GM18499 (cell line): ENCODE data around the gene B9D1.

Experiments
- ATAC-seq: cut with Tn5 transposase; IDR thresholded peaks from one replicate; pipeline ENCODE4 v1.9.1; 2021; ENCODE audit warnings: moderate number of reproducible peaks; ENCODE audit not compliant: insufficient read depth, unreplicated experiment

The B9D1 gene

DNA sequence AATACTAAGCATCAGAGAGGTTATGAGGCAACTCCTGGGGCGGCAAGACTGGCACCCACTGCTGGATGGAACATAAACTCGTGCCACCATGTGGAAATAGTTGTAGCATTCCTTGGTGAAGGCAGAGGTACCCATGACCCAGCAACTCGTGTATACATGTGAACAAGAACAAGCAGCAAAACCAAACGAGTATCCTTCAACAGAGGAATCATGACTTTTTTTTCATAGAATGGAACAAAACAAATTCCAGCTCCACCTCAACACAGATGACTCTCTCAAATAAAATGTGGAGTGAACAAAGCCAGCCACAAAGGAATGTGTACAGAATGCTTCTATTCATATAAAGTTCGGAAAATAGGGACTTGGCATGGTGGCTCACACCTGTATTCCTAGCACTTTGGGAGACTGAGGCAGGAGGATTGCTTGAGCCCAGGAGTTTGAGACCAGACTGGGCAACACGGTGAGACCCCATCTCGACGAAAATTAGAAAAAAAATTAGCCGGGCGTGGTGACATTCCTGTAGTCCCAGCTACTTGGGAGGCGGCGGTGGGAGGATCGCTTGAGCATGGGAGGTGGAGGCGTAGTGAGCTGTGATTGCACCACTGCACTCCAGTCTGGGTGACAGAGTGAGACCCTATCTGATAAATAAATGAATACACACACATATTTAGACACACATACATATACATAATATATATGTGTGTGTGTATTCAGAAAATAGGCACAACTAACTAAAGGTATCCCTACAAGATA is 35.3 kb downstream of the B9D1 start:
- no peak for ATAC-seq

- ATAC-seq, result no peak
Observed at GRCh38 chr17:19325542-19325941, 37.0 kb downstream of the B9D1 start.

GRCh38 chr17:19322861-19323260 is 39.7 kb downstream of the B9D1 start:
- ATAC-seq, result no peak

GRCh38 chr17:19322129-19322505 is 40.4 kb downstream of the B9D1 start:
- no peak for ATAC-seq

DNA sequence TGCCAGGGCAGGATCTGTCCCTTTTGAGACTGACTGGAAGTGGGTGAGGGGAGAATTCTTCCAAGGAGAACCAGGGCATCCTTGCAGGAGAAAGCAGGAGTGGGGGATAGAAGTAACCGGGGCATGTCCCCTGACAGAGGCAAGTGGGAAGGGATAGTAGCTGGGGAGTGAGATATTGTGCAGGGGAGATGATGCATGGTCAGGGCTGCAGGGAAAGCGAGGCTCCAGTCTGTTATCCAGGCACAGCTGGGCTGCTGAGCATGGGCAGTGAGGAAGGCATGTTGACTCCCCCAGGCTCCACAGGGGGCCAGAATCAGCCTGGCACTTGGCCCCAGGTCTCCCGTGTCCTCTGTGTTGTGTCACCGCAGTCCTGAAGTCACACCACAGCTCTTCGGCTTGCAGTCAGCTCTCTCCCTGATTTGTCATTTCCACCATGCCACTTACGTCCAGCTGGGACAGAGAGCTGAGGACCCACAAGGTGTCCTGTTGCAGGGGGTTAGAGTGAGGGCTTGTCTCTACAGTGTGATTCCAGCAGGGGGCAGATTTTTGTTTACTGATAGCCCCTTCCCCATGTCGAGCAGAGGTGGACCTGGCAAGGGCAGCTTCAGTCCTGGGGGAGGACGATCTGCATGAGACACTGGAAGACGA is 40.9 kb downstream of the B9D1 start:
- ATAC-seq, result no peak

DNA sequence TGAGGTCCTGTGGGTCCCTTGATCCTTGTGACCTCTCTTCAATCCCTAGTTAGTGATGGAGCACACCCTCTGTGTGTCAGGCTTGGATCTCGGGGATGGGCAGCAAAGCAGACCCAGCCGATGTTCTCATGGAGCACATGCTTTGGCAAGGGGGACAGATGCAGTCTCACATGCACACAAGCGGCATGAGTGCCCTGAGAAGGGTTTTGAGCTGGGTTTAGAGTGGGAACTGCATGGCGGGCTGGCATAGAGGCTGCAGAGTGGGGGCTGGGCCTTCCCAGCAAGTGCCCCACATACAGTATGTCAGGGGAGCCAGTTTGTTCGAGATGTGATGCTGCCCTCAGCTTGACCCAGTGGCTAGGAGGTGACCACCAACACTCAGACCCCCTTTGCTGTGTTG is 41.6 kb downstream of the B9D1 start:
- ATAC-seq, result no peak

DNA sequence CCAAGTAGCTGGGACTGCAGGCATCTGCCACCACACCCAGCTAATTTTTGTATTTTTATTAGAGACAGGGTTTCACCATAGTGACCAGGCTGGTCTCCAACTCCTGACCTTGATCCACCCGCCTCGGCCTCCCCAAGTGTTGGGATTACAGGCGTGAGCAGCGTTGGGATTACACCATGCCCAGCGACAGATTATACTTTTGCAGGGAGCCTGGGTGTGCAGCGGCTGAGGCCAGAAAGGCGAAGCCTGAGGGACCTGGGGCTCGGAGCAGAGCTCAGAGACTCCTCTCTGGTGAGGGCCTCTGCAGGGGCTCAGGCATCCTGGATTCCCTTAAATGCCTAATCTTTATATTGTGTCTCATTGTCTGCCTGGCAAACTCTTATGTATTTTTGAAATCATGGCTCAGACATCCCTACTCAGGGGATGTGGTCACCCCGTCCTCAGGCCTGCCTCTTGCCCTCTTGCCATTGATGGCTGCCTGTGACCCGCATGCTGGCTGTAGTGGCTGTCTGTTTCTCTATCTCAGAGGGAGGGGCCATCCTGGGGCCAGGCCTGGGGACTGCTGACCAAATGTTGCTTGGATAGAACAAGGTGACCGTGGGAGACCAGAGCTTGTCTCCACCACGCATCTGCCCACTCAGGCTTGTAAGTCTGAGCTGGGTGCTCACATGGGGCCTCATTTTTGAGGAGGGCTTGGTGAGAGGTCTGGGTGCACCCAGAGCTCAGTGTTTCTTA is 42.6 kb downstream of the B9D1 start:
- no peak for ATAC-seq

DNA sequence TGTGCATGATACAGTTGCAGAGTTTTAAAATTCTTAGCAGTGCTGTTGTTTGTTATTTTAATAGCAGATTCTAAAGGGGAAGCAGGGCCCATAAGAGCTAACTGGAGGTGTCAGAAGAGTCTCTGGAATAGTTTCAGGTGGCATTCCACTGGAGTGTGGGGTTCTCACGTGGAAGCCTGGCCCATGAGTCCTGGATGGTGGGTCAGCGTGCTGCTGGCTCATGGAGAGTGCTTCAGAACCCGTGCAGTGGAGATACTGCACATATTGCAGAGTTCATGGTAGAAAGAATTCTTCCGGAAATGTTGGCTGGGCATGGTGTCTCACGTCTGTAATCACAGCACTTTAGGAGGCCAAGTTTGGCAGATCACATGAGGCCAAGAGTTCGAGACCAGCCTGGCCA is 43.9 kb downstream of the B9D1 start:
- no peak for ATAC-seq

- ATAC-seq, result no peak
Observed at GRCh38 chr17:19317359-19318095, 45.0 kb downstream of the B9D1 start.

DNA sequence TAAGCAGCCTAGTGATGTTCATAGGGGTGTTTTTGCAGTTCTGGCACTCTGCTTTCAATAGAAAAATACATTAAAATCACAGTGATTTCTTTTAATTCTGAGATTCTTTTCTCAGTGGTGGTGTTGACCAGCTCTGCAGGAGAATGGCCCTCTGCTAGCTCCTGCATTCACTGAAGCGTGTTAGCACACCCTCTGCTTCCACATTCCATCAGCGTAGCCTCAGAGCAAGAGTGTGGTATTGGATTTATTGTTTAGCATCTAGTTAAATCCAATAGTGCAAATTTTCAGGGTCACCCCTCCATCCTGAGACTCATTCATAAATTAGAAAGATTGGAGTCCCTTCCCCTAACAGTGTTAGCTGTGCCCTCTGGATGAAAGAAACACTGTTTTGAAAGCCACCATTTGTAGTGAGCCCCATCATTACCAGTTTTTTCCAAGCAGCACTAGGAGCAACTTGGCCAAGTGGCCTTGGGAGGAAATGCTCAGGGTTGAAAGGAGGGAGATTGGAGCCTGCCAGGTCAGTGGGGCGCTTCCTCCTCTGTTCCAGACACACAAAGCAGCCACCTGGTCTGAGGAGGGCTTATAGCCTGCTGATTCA is 45.7 kb downstream of the B9D1 start:
- ATAC-seq, result no peak

GRCh38 chr17:19315104-19315503 is 47.4 kb downstream of the B9D1 start:
- no peak for ATAC-seq

- no peak for ATAC-seq
Observed at GRCh38 chr17:19313746-19314651, 48.5 kb downstream of the B9D1 start.

- ATAC-seq, result no peak
Observed at GRCh38 chr17:19313066-19313745, 49.3 kb downstream of the B9D1 start.

GRCh38 chr17:19312406-19312805 is 50.1 kb downstream of the B9D1 start:
- no peak for ATAC-seq

DNA sequence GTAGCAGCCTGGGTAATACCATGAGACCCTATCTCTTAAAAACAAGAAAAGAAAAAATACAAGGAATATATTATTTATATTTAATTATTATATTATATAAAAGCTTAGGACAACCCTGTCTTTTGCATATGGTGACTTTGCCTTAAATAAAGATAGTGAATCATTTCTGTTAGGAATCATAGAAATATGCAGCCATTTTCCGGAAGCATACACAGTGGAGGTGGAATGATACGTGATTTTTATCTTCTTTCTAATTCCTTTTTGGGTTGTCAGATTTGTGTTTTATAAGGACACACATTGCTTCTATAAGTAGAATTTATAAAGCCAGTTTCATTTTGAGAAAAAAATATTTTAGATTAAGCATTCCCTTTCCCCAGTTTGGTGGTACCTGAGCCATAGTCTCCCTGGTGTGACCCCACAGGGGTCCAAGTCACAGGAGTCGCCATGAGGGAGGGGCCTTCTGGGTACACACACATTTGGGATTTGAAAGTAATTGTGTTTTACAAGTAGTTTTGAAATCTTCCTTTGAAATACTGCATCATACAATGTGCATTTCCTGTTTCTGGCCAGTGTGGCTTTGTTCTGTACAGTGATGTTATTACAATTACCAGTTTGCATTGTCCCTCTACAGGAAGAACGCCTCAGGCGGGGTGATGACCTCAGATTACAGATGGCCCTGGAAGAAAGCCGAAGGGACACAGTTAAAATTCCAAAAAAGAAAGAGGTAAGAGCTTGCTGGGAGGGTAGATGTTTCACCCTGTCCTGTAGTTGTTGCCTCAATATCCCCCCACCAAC is 50.9 kb downstream of the B9D1 start:
- ATAC-seq, result no peak

- no peak for ATAC-seq
Observed at GRCh38 chr17:19311016-19311415, 51.5 kb downstream of the B9D1 start.

DNA sequence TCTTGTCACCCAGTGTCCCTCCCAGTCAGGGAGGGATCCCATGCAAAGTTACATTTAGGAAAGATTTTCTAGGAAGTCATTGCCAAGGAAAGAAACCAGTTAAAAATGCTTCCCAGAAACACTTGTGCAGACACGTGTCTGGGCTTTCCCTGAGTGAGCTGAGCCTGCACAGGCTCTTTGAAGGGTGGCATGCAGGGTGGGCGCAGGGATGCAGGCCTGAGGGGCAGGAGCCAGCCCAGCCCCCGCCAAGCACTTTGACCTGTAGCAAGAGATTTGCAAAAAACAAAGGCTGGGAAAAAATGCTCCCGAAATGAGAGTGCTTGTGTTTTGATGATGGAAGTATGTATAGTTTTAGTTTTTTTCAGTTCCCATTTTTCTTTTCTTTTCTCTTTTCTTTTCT is 52.4 kb downstream of the B9D1 start:
- ATAC-seq, result no peak

DNA sequence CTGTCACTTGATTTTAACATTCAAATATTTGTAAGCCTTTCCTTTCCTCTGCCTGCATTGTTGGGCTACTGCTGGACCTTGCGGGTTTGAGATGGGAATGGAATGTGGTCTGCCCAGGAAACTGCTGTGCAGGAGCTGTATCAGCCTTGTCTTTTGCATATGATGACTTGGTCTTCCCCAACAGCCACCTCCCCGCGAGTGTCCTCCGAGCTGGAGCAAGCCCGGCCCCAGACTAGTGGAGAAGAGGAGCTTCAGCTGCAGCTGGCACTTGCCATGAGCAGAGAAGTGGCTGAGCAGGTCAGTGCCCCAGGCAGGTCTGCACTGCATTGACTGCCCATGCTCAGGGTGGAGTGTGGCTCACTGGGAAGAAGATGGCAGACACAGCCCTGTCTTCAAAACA is 52.8 kb downstream of the B9D1 start:
- ATAC-seq, result no peak
